Upper lobe of left lung (tissue), 4 donors: ENCODE data around the gene ERG.

ENCODE experiments used
- CTCF ChIP-seq, 6 experiments: fragments of 450-650 bp in 4 of 6; fragments of 200-600 bp in 2 of 6; sonication (generic) in 2 of 6; IDR thresholded peaks; one replicate each; pipeline ENCODE4 v1.5.1; 2016 to 2019; ENCODE audit warnings: antibody characterized with exemption in 6 of 6
- EP300 ChIP-seq, 4 donors: sonication (generic); formaldehyde crosslinking; IDR thresholded peaks; one replicate each; pipeline ENCODE4 v1.5.1; 2017; ENCODE audit warnings: antibody characterized with exemption in 4 of 4, control low read depth in 2 of 4
- POLR2A ChIP-seq, 4 donors: fragments of 450-650 bp; IDR thresholded peaks; one replicate each; pipeline ENCODE4 v1.5.1; 2016 to 2017; ENCODE audit warnings: antibody characterized with exemption in 4 of 4, mild to moderate bottlenecking in 2 of 4
- POLR2AphosphoS5 ChIP-seq, 2 donors: sonication (generic); formaldehyde crosslinking; IDR thresholded peaks; one replicate each; pipeline ENCODE4 v1.5.1; 2017; ENCODE audit warnings: antibody characterized with exemption in 2 of 2

GRCh38 chr21:38455403-38455802, 42.9 kb downstream of the ERG start:
- TF ChIP-seq POLR2A (IDR thresholded peaks at IDR 0.05) (no peak), CTCF (IDR thresholded peaks at IDR 0.05) (no peak), POLR2AphosphoS5 (IDR thresholded peaks at IDR 0.05) (no peak), EP300 (IDR thresholded peaks at IDR 0.05) (no peak)
